Eye (tissue), 1 donor: Measurements from ENCODE around the gene SRRM5.
"Not testable (repeated sequence)": the region's sequence is repeated elsewhere in the genome, so short reads cannot be mapped to it uniquely, and the experiment has no call there.

Source experiments
- DNase-seq: peaks from one replicate; pipeline ENCODE4 v3.0.0-alpha.2; 2015

Gene SRRM5

DNA sequence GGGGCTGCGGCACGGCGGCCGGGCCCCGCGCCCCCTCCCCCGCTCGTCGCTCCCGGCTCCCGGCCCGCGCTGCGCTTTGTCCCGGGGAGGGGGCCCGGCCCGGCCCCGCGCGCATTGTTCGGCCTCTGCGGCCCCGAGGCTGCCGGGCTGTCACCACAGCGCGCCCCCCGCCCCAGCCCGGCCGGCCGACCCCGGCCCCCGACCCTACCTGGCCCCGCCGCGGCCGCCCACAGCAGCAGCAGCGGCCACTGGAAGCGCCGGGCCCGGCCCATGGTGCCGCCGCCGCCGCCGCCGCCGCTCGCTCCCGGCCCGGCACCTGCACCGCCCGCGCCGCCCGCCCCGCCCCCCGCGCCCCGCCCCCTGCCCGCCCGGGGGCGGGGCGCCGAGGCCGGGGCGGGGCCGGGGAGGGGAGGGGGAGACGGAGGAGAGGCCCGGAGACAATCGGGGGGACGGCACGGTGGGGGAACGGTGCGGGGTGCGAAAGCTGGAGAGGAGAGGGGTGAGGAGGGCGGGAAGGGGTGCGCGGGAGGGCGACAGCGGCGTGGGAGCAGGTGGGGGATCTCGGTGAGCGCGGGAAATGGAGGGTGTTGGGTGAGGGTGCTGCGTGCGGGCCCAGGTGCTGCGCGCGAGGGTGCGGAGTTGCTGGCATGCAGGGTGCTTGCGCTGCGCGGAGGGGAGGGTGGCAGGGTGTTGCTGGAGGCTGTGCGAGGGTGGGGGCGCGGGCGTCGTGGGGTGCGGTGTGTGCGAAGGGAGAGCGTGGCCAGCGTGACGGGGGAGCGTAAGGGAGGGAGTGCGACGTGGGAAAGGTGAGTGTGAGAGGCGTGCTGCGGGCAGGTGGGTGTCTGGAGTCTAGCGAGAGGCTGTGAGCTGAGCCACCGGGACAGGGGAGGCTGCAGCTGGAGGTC lies 27.9 kb downstream of the SRRM5 start, which contains the start of gene CADM4:
CADM4 (minus strand) TSS at position 332 of the 905 bp plus-strand sequence; CDS start at position 272, 60 bp downstream.
- DNase-seq, result peak; percentile 65

GRCh38 chr19:43640424-43640757 lies 28.5 kb downstream of the SRRM5 start:
- no peak for DNase-seq

- no peak for DNase-seq
Measured at GRCh38 chr19:43641333-43641732, 29.4 kb downstream of the SRRM5 start.

GRCh38 chr19:43642531-43642930 lies 30.6 kb downstream of the SRRM5 start:
- DNase-seq, result no peak

DNA sequence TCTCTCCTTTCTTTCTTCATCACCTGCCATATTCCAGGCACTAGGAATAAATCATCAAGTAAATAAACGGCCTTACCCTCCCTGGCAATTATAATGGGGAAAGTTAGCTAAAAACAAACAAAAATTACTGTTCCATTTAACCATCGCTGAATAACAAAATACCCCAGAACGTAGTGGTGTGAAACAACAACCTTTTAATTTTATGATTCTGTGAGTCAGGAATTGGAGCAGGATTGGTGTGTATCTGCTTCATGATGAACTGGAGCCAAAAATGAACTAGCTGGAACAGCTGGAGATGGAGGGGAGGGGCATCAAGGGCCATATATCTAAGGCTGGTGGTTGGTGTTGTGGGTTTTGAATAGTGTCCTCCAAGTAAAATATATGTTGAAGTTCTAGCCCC lies 31.4 kb downstream of the SRRM5 start:
- no peak for DNase-seq

GRCh38 chr19:43644181-43644580 lies 32.3 kb downstream of the SRRM5 start:
- no peak for DNase-seq

DNA sequence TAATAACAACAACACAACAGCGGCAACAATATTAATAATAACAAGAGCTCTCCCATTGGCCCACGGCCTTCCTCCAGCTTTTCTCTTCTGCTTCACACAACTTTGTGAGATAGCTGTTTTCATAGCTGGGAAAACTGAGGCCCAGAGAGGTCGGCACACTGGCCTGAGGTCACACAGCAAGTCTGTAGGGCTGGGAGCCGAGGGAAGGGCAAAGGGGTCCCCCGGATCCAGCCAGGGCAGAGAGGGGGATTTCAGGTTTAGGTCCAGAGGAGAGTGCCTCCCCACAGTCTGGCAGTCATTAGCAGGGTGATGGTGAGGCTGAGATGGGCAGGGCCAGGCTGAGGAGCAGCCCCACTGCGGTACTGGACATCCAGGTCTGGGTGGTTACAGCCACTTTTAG lies 36.7 kb downstream of the SRRM5 start:
- DNase-seq, result no peak

GRCh38 chr19:43649514-43649913 lies 37.6 kb downstream of the SRRM5 start:
- no peak for DNase-seq

DNA sequence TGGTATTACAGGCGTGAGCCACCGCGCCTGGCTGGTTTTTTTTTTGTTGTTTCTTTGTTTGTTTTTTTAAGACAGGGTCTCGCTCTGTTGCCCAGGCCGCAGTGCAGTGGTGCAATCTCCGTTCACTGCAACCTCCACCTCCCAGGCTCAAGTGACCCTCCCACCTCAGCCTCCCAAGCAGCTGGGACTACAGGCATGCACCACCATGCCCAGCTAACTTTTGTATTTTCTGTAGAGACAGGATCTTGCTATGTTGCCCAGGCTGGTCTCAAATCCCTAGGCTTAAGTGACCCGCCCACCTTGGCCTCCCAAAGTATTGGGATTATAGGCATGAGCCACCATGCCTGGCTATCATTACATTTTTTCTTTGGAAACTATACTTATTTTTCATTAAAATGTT lies 38.4 kb downstream of the SRRM5 start:
- DNase-seq, result not testable (repeated sequence)

GRCh38 chr19:43651758-43652545 lies 40.1 kb downstream of the SRRM5 start:
- DNase-seq, result peak; percentile 84

DNA sequence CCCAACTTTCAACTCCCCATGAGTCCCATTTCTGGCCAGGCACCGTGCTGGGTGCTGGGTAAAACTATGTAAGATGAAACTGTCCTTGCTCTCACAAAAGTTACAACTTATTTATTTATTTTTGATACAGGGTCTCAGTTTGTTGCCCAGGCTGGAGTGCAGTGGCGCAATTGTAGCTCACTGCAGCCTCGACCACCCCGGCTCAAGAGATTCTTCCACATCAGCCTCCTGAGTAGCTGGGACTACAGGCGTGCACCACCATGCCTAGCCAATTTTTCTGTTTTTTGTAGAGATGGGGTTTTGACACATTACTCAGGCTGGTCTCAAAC lies 40.6 kb downstream of the SRRM5 start:
- DNase-seq, result no peak

GRCh38 chr19:43656436-43656835 lies 44.5 kb downstream of the SRRM5 start:
- DNase-seq, result no peak

- DNase-seq, result no peak
Measured at GRCh38 chr19:43658001-43658400, 46.1 kb downstream of the SRRM5 start.

DNA sequence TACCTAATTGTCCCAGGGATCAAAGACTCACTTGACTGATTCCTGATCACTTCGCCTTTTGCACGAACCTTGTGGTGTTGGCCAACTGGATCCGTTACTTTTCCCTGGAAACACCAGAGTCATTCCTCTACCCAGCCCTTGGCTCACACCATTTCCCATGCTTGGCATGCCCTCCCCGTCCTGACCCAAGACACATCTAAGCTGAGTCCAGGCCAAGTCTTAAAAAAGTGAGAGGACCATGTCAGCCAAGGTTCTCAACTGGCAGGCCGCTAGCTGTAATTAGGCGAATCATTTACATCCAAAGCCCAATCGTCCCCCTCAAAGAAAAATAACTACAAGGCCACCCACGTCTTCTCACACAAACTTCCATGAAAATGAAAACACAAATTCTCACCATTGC lies 46.6 kb downstream of the SRRM5 start:
- DNase-seq, result no peak

GRCh38 chr19:43660301-43660970 lies 48.5 kb downstream of the SRRM5 start:
- DNase-seq, result no peak

DNA sequence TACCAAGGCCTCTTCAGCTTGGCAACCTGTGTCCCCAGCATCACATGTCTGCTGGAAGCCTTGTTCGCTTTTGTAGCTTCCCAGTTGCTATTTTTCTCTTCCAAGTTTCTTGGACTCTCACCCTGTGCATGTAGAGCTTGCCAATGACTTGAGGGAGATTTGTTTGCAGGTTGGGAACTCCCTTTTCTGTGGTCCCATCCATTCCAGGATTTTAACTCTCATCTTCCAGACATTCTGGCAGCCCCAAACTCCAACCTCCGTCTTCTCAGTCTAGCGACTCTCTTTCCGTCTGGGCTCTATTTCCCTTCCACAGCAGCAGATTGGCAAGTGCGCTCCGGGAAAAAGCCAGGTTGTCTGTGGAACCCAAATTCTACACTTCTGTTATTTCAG lies 49.1 kb downstream of the SRRM5 start:
- DNase-seq, result no peak

- DNase-seq, result no peak
Measured at GRCh38 chr19:43662487-43662886, 50.6 kb downstream of the SRRM5 start.

GRCh38 chr19:43664018-43664417 lies 52.1 kb downstream of the SRRM5 start:
- no peak for DNase-seq
